NCI-H187 (cell line): ENCODE results near the gene PATE2.

ENCODE experiments used
- DNase-seq, 2 experiments: peaks; one replicate each; lab custom pipeline; 2025; lab: John Stamatoyannopoulos, UW

Gene PATE2

DNA sequence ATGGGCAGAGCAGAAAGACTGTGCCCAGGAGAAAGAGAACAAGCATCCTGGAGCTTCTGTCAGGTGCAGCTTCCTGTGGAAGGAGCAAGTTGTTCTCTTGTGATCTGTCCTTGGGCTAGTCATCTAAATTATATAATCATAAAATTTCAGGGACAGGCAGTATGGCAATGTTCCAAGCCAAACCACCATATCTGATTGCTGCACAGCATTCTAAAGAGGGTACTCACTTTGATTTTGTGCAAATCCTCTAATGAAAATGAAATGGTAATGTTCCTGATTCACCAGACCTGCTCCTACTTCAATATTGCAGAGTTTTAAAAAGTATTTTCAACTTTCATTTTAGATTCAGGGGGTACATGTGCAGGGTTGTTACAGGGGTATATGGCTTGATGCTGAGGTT is at the start of gene PATE2:
PATE2 (minus strand) TSS at position 101 of the 400 bp plus-strand sequence; CDS start at position 46, 55 bp downstream.
- no peak for DNase-seq

DNA sequence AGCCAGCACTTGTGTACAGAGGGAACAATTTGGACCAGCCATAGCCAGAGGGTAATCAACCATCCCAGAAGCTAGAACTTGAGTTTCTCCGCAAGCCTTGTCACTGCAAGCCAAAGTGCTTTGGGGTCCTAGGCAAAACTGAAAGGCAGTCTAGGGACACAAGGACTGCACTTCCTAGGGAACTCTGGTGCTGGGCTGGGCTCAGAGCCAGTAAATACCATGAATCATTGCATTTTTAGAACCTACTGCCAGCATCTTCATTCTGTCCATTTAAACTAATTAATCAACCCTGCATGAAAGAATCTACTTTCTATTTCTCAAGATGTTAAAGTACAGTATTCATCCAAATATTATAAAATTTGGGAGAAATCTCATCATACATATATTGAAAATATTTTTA is 29.3 kb upstream of the PATE2 start:
- no peak for DNase-seq

DNA sequence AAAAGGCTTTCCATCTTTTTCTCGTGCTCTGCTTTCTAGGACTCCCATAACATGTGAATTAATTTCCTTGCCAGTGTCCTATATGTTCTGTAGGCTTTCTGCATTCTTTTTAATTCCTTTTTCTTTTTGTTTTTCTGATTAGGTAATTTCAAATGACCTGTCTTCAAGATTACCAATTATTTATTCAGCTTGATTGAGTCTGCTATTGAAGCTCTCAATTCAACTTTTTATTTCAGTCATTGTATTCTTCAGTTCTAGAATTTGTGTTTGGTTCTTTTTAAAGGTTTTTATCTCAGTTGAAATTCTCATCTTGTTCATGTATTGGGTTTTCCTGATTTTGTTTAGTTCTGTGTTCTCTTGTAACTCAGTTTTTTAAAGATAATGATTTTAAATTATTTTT is 23.8 kb upstream of the PATE2 start:
- no peak for DNase-seq

DNA sequence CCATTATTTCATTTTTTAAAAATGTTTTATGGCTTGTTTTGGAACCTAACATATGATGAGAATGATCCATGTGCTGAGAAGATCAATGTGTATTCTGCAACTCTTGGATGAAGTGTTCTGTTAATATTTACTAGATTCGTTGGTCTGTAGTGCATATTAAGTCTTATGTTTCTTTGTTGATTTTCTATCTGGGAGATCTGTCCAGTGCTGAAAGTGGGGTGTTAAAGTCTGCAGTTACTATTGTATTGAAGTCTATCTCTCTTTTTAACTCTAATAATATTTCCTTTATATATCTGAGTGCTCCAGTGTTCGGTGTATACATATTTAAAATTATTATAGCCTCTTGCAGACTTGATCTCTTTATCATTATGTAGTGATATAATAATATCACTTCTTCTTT is 21.2 kb upstream of the PATE2 start:
- no peak for DNase-seq

DNA sequence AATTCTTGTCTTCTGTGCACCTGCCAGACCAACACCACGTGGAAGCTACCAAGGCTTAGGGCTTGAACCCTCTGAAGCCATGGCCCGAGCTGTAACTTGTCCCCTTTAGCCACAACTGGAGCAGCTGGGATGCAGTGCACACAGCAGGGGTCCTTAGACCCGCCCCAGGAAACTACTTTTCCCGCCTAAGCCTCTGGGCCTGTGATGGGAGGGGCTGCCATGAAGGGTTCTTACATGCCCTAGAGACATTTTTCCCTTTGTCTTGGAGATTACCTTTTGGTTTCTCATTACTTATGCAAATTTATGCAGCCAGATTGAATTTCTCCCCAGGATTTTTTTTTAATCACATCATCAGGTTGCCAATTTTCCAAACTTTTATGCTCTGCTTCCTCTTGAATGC is 19.0 kb upstream of the PATE2 start:
- no peak for DNase-seq

DNA sequence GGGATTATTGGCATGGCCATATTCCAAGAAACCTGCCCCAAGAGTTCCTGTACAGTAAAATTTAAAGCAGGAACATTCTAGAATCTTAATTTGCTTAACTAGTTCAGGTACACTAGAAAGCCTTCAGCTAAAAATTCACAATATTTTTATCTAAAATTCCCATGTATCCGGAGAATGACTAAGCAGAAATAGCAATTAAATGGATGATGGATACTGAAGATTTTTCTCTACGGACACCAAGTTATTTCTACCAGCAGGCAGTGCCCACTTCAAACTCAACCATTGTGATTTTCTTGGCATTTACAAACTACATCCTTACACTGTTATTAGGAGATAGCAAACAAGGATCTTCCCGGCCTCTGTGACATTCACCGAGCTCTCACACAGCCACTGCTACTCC is 12.2 kb upstream of the PATE2 start:
- no peak for DNase-seq

DNA sequence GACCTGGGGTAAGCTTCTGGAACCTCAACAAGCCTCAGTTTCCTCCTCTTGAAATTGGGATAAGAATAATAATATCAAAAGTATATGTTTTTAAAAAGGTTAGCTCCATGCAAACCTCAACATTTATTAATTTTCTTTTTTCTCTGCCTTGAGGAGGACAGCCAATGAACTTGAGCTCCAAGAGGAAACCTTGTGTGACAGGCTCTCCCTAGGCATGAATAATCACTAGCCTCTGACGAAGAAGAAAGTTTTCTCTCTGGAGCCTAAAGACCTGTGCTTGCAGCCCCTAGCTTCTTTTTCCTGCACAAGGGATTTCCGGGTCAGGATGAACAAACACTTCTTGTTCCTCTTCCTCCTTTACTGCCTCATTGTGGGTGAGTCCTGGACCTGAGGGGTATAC is 9.2 kb upstream of the PATE2 start, which contains the start of gene PATE3:
PATE3 (plus strand) TSS at position 301 of the 400 bp plus-strand sequence; CDS start at position 326, 25 bp downstream.
- DNase-seq: no peak

DNA sequence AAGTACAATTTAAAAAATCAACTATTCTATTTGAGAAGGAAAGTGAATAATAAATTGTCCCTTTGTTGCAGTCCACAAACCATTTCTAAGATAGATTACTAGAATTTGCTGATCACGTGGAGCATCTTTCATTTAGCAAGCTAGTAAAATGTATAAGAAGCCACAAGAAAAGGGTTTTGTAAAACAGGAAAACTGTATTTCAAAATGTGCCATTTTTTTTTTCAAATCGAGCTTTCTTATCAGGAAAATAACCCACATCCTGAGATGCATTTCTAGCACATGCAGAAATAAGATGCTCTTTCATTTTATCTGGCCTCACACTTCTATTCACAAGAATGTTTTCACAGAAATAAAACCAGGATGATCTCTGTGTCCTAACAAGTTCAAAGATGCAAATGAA is 6.0 kb upstream of the PATE2 start:
- DNase-seq: no peak

DNA sequence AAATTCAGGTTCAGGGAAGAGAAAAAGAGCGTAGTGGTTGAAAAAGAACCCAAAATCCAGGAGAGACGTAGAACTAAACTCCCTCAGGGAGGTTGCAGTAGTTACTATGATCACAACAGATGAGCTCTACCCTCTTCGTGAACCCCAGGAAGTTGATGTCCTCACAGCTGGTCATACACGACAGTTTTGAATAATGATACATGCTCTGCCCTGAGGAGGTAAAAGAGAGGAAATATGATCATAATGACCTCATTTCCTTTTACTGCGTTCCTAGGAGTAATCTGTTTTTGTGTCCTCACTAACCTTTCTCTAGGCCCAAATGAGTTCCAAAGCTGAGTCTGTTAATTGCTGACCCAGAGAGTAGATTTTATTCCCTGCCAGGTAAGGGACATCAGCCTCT is 1.3 kb downstream of the PATE2 start:
- no peak for DNase-seq

DNA sequence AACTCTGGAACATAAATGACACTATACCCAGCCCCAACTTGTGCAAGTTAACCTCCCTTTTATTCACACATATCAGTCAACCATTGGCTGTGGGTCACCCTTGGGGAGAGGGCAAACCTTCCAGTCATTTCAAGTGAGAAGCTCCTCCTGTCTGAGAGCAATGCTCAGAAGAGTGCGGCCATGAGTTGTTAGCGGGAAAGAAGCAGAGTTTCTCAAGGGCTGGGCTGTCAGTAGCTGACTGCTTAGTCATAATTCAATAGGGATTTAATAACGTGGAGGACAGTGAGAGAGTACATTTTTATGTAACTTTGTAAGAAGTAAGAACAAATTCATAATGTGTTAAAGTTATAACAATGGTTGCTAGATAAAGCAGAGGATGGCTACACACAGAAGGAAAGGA is 5.1 kb downstream of the PATE2 start:
- no peak for DNase-seq

DNA sequence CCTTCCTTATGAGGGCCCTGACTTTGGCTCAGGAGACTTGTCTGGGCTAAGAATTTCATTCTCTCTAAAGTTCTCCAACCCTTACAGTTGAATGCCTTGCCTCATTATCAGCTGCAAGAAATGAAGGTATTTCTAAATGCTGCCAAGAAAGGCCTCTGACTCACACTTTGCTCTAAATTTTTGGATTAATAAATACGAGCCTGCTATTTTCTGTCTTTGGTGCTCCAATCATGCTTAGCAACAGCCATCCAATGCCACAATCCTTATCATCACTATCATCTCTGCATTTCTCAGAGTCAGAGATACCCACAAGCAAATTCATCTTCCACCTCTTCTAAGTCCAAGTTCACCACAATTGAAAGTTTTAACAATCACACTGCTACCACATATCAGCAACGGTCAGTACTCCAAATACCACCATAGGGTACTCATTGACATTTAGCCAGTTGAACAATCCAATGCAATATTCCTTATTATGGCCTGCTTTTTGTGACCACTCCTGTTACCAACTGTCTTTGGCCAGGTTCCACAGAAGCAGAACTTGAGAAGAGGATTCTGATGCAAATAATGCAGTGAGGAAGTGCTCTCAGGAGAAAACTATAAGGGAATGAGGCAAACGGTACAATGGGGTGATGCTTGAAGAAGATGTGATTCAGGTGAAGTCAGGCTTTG is 5.7 kb downstream of the PATE2 start:
- DNase-seq: no peak

DNA sequence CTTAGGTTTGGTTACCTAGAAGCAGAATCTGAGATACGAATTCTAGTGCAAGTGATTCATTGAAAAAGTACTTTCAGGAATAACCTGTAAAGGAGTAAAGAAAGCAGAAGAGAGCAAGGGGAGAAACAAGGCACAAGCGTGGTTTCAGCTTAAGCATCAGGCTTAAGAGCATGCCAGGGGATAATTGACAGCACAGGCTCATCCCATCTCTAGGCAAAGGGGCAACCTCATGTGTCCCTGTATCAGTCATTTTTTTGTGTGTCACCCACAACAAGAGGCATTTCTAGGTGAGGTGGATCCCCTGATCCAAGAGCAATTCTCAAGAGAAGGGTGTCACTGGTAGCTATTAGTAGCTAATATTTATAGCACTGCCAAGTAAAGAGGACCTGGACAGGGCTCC is 8.0 kb downstream of the PATE2 start:
- DNase-seq: no peak

DNA sequence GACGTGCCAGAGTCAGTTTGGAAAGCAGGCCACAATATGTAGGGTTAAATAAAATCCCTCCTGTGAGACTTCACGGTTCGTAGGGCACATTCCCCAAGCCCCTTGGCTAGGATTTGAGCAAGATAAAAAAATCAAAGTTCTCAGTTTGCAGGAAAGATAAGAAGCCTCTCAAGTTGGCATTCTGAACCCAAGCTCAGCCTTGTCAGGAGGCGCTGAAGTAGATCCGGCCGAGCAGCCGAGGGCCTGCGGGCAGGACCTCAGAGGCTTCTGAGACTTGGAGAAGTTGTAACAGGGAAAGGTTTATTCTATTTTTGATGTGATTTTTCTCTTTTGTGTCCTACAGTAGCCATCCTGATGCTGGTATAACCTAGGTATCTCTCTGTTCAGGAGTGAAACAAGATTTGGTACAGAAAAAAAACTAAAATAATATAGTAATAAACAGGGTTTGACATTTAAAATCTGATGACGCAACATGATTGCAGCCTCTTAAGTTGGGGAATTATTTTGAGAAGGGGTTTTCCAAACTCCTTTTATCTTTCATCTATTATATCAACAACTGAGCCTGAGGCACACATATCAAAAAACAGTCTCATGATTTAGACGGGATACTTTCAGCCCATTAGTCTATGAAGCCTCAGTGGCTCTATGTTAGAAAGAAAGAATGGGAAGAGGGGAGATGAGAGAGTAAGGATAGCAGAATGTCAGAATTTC is 10.1 kb downstream of the PATE2 start:
- DNase-seq: no peak

DNA sequence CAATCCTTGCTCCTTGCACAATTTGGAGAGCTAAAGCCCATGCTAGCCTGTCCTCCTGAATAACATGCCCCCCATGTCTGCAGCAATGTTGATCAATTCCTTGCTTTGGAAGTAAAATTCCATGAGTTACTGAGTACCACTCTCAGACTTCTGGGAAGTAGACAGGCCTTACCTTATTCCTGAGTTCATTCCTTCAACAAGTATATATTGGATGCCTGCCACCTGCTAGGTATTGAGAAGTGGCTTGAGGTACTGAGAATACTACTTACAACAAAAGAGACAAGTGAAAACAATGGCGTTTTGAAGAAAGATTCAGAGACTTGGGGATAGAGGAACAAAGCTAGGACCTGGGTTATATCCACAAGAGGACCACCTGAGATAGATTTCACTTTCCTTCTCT is 12.4 kb downstream of the PATE2 start:
- DNase-seq: no peak

DNA sequence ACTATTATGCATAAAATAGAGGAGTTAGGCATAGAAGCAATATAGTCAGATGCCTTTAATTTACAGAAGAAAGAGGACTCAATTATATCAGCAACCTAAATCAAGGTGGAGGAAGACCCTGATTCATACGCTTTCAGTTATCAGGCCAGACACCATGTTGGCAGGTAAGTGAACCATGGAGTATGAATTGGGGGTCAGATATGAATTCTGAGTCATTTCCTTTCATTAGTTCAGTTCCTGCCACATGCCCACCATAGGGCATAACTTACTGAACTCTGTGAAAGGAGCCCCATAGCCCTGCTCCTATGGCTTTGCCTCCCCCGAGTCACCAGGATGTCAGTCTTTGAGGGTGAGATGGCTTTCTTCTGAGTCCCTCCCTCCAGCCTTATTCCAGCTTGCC is 15.1 kb downstream of the PATE2 start:
- DNase-seq: no peak

DNA sequence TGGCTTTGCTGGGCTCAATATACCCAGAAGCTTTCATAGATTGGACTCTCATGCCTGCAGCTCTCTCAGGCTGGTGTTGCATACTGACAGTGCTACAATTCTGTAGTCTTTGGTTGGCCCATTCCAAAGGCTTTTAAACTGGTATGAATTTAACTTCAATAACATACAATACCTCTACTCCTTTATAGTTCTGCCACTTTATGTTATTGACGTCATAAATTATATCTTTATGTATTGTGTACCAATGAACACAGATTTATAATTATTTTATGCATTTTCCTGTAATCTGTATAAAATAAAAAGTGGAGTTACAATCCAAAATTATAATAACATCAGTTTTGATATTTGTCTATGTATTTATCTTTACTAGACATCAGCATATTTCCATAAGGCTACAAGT is 16.2 kb downstream of the PATE2 start:
- no peak for DNase-seq

DNA sequence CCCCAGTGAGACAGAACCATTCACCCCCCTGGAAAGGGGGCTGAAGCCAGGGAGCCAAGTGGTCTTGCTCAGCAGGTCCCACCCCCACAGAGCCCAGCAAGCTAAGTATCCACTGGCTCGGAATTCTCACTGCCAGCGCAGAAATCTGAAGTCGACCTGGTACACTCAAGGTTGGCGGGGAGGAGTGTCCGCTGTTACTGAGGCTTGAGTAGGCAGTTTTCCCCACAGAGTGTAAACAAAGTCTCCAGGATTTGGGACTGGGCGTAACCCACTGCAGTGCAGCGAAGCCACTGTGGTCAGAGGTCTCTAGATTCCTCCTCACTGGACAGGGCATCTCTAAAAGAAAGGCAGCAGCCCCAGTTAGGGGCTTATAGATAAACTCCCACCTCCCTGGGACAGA is 22.6 kb downstream of the PATE2 start:
- no peak for DNase-seq

DNA sequence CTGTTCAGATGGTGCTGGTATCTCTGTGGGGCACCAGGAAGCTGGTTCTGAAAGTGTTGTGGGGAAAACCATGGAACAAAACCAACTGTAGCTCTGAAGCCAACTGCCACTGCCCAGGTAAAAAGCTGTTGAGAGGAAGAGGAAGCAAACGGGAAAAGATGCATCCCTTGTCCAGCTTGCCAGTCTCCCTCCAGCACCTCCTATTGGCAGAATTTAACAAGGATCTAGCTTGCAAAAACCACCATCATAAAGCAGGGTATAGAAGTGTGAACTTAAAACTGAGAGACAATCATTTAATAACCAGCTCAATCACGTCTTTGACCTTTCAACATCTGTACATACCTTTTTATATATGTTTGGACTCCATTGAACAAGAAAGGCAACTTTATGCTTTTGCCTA is 28.0 kb downstream of the PATE2 start:
- no peak for DNase-seq

DNA sequence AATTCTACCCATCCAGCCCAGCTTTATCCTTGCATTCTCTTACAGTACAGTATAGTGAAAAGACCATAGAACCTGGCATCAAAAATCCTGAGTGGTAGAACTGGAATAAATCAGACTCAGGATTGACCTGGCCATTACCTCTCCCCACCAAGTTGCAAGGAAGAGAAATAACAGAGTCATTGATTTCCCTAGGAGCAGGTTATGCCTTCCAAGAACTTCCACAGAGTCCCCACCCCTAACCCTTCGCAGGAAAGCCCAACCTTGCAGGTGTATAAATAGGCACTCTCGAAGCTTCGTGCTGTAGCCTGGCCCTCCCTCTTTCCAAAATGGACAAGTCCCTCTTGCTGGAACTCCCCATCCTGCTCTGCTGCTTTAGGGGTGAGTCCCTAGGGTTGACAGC is 32.6 kb downstream of the PATE2 start, which contains the start of gene PATE1:
PATE1 (plus strand) TSS at position 301 of the 400 bp plus-strand sequence; CDS start at position 327, 26 bp downstream.
- DNase-seq: no peak

DNA sequence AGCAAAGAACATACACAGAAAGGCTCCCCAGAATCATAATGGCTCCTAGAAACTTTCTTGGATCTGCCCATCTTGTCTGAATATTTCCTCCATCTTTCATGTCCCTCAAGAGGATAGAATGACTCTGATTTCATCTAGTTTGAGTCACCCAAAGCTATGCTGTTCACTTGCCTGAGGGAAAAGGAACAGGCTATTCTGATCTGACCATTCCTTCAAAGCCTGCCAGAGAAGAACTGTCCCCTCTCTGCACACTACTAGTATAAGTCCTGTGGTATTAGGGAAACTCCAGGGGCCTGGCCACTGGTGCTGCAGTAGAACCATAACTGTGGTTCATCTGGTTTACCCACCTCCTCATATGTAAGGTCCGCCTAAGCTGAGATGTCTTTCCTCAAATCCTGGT is 34.9 kb downstream of the PATE2 start:
- no peak for DNase-seq

DNA sequence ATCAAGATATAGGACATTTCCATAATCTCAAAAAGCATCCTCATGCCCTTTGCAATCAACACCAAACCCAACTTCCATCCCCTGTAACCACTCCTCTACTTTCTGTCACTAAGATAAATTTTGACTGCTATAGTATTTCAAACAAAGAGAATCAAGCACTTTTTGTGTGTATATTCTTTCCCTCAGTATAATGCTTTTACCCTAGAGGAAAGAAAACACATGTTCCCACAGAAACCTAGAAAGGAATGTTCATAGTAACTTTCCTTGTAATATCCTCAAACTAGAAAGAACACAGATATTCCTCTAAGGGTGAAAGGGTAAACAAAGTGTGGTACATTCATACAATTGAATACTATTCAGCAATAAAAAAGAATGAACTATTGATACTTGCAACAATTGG is 38.0 kb downstream of the PATE2 start:
- DNase-seq: no peak

DNA sequence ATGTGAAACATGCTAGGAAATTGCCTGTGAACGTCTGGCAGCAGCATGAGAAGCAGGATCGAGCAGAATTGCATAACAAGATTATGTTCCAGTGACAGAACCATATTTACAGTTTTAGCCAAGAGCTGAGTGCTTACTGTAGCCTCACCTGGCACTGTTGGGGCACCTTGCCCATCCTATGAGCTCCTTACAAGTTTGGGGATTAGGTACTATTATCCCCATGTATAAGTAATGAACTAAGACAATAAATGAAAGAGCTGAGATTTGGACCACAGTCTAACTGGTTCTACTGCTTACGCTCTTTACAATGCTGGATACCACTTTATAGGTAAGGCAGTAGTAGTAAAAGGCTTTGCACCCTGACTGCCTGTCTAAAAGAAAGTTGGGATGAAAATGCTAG is 49.7 kb downstream of the PATE2 start:
- DNase-seq: no peak
